GM12864 (cell line): ENCODE results near the gene SYT3.
A peak's percentile ranks its signal among the peaks of the same experiment; 100 is the strongest.

ENCODE experiments used
- DNase-seq: peaks from one replicate; pipeline ENCODE4 v3.0.0-alpha.2; 2011; ENCODE audit warnings: low read depth
- H3K4me3 ChIP-seq: 2 replicates; pipeline ENCODE4 v1.5.1; 2011; ENCODE audit warnings: mild to moderate bottlenecking, low read depth, low read length, control low read depth
- CTCF ChIP-seq: IDR thresholded peaks from 2 replicates; pipeline ENCODE4 v1.5.1; 2011; ENCODE audit warnings: low read depth, mild to moderate bottlenecking, moderate library complexity, low read length, control low read depth, inconsistent platforms; ENCODE audit errors: missing control alignments

Gene SYT3

GRCh38 chr19:50676625-50677197, 37.0 kb upstream of the SYT3 start:
- no peak for TF ChIP-seq CTCF
- DNase-seq: no peak
- H3K4me3 ChIP-seq: no peak overlapping the region

GRCh38 chr19:50673118-50673517, 33.4 kb upstream of the SYT3 start:
- no peak overlapping the region for H3K4me3 ChIP-seq
- no peak for DNase-seq
- TF ChIP-seq CTCF: no peak

GRCh38 chr19:50670102-50670380, 30.4 kb upstream of the SYT3 start:
- no peak for TF ChIP-seq CTCF
- no peak for DNase-seq

GRCh38 chr19:50669302-50670101, 29.8 kb upstream of the SYT3 start:
- H3K4me3 ChIP-seq: no peak overlapping the region
- DNase-seq: no peak
- peak; percentile 79 for TF ChIP-seq CTCF

More at GRCh38 chr19:50670102-50670380, 30.4 kb upstream of the SYT3 start:
- no peak overlapping the region for H3K4me3 ChIP-seq

GRCh38 chr19:50668879-50669278, 29.2 kb upstream of the SYT3 start:
- no peak for TF ChIP-seq CTCF
- no peak overlapping the region for H3K4me3 ChIP-seq
- no peak for DNase-seq

- no peak for TF ChIP-seq CTCF
- no peak for DNase-seq
- no peak overlapping the region for H3K4me3 ChIP-seq
Measured at GRCh38 chr19:50668416-50668815, 28.7 kb upstream of the SYT3 start.

- no peak overlapping the region for H3K4me3 ChIP-seq
- TF ChIP-seq CTCF: no peak
- no peak for DNase-seq
Measured at GRCh38 chr19:50667759-50668231, 28.1 kb upstream of the SYT3 start.
